Hepatocyte (in vitro differentiated cells): ENCODE data around the gene FIZ1. TPM values are rescaled to one million over a fixed set of nuclear protein-coding genes. Genes with fewer than 3 reads are reported as not detected.

Experiments
- DNase-seq: peaks from one replicate; pipeline ENCODE4 v3.0.0-alpha.2; 2016; ENCODE audit warnings: low spot score
- H2AFZ ChIP-seq: fragments of 200-600 bp; sonication (generic); 2 replicates; pipeline ENCODE4 v1.6.0; 2016; ENCODE audit warnings: antibody characterized with exemption, mild to moderate bottlenecking
- H3K27ac ChIP-seq: fragments of 200-600 bp; sonication (generic); 2 replicates; pipeline ENCODE4 v1.5.1; 2016; ENCODE audit warnings: mild to moderate bottlenecking
- H3K27me3 ChIP-seq: fragments of 200-600 bp; sonication (generic); 2 replicates; pipeline ENCODE4 v1.6.1; 2016
- H3K36me3 ChIP-seq: fragments of 200-600 bp; sonication (generic); replicated peaks from 2 replicates; pipeline ENCODE4 v1.5.1; 2016; ENCODE audit warnings: low read depth; ENCODE audit not compliant: insufficient read depth
- H3K4me1 ChIP-seq: fragments of 200-600 bp; sonication (generic); 2 replicates; pipeline ENCODE4 v1.5.1; 2016; ENCODE audit warnings: mild to moderate bottlenecking, moderate library complexity; ENCODE audit not compliant: insufficient read depth
- H3K4me2 ChIP-seq: fragments of 200-600 bp; sonication (generic); 2 replicates; pipeline ENCODE4 v1.6.0; 2016
- H3K4me3 ChIP-seq: fragments of 200-600 bp; sonication (generic); 2 replicates; pipeline ENCODE4 v1.5.1; 2016; ENCODE audit warnings: mild to moderate bottlenecking
- H3K79me2 ChIP-seq: fragments of 200-600 bp; sonication (generic); 2 replicates; pipeline ENCODE4 v1.6.0; 2017; ENCODE audit warnings: mild to moderate bottlenecking
- H3K9me2 ChIP-seq: fragments of 200-600 bp; sonication (generic); replicated peaks from 2 replicates; pipeline ENCODE4 v1.6.0; 2017; ENCODE audit warnings: mild to moderate bottlenecking; ENCODE audit not compliant: insufficient read depth
- H3K9me3 ChIP-seq: fragments of 200-600 bp; sonication (generic); 2 replicates; pipeline ENCODE4 v1.5.1; 2016; ENCODE audit warnings: low read depth, mild to moderate bottlenecking
- H4K20me1 ChIP-seq: fragments of 200-600 bp; sonication (generic); 2 replicates; pipeline ENCODE4 v1.6.0; 2016; ENCODE audit warnings: mild to moderate bottlenecking; ENCODE audit not compliant: insufficient read depth, poor library complexity, severe bottlenecking
- CTCF ChIP-seq: fragments of 200-600 bp; sonication (generic); IDR thresholded peaks from 2 replicates; pipeline ENCODE4 v1.5.1; 2016; ENCODE audit warnings: antibody characterized with exemption, mild to moderate bottlenecking; ENCODE audit not compliant: poor library complexity
- EZH2 ChIP-seq: fragments of 200-600 bp; sonication (generic); IDR thresholded peaks from 2 replicates; pipeline ENCODE4 v1.6.1; 2016; ENCODE audit warnings: antibody characterized with exemption, mild to moderate bottlenecking, borderline replicate concordance
- EZH2phosphoT487 ChIP-seq: fragments of 200-600 bp; sonication (generic); IDR thresholded peaks from one replicate; pipeline ENCODE4 v1.6.1; 2018; ENCODE audit warnings: antibody characterized with exemption, mild to moderate bottlenecking, low read depth, moderate library complexity; ENCODE audit not compliant: unreplicated experiment, severe bottlenecking
- WGBS: methylation state at CpG from one replicate; pipeline ENCODE4 v1.1.6; 2016; ENCODE audit warnings: low lambda C conversion rate; ENCODE audit errors: missing lambda C conversion rate; 5-methylcytosine and 5-hydroxymethylcytosine counted together
- polyA plus RNA-seq: library from polyadenylated mRNA; unstranded; fragments of >200 nt; fragmentation: Nextera tagmentation; extraction: Ambion mirVana; gene quantifications from 2 replicates; pipeline ENCODE4 v1.2.1, GENCODE V29; 2016
- total RNA-seq: library from RNA; depleted of rRNA; stranded (reverse); fragments of >200 nt; gene quantifications from 2 replicates; pipeline ENCODE4 v1.2.3, GENCODE V29; 2014

The FIZ1 gene
- total and polyA plus RNA-seq, 2 experiments from 2014 or later = 3.8 to 16.4 TPM

- Histone ChIP-seq H3K9me3 (no peaks in the 10 kb centered on the region), H4K20me1 (no peaks in the 10 kb centered on the region), H2AFZ (no peak overlapping the region), H3K4me3 (no peak overlapping the region), H3K36me3 (no peaks in the 10 kb centered on the region), H3K9me2 (no peaks in the 10 kb centered on the region), H3K4me2 (no peak overlapping the region), H3K27me3 (no peaks in the 10 kb centered on the region), H3K4me1 (peaks cover 7% of the 10 kb centered on the region), H3K27ac (no peak overlapping the region), H3K79me2 (no peaks in the 10 kb centered on the region)
- WGBS = 60% methylated on average over 7 of the region's 7 CpGs
- TF ChIP-seq EZH2phosphoT487 = no peak
- no peak for TF ChIP-seq EZH2
- no peak for TF ChIP-seq CTCF
- DNase-seq = no peak
These were observed 9.2 kb downstream of the FIZ1 start for GRCh38 chr19:55590109-55590508.

DNA sequence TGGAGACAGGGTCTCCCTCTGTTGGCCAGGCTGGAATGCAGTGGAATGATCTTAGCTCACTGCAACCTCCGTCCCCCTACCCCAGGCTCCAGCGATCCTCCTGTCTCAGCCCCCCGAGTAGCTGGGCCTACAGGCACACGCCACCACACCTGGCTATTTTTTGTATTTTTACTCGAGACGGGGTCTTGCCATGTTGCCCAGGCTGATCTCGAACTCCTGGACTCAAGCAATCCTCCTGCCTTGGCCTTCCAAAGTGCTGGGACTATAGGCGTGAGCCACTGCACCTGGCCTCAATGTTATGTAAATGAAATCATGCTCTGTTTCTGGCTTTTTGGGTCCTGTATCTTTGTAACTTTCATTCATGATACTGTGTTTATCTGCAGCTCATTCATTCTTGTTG is 10.6 kb downstream of the FIZ1 start:
- no peaks in the 10 kb centered on the region for H3K36me3 ChIP-seq
- H3K27me3 ChIP-seq = no peaks in the 10 kb centered on the region
- H3K4me3 ChIP-seq = no peak overlapping the region
- no peaks in the 10 kb centered on the region for H3K9me2 ChIP-seq
- H3K4me1 ChIP-seq = peaks cover 7% of the 10 kb centered on the region
- TF ChIP-seq EZH2 (no peak), EZH2phosphoT487 (no peak), CTCF (no peak)
- no peak overlapping the region for H3K4me2 ChIP-seq
- no peaks in the 10 kb centered on the region for H3K9me3 ChIP-seq
- H2AFZ ChIP-seq = no peak overlapping the region
- H4K20me1 ChIP-seq = no peaks in the 10 kb centered on the region
- no peaks in the 10 kb centered on the region for H3K79me2 ChIP-seq
- WGBS = 95% methylated on average over 8 of the region's 8 CpGs
- H3K27ac ChIP-seq = no peak overlapping the region
- no peak for DNase-seq

GRCh38 chr19:55586976-55587668 is 12.2 kb downstream of the FIZ1 start:
- TF ChIP-seq EZH2 = no peak
- no peak for TF ChIP-seq EZH2phosphoT487
- TF ChIP-seq CTCF = no peak

More at GRCh38 chr19:55586976-55587668, 12.2 kb downstream of the FIZ1 start:
- Histone ChIP-seq H3K4me1 (peaks cover 7% of the 10 kb centered on the region), H2AFZ (peak overlapping the region; percentile 2), H3K9me3 (no peaks in the 10 kb centered on the region), H4K20me1 (no peaks in the 10 kb centered on the region), H3K27ac (peak overlapping the region; percentile 85), H3K36me3 (no peaks in the 10 kb centered on the region), H3K9me2 (no peaks in the 10 kb centered on the region), H3K4me2 (peak overlapping the region; percentile 75), H3K27me3 (no peaks in the 10 kb centered on the region), H3K4me3 (no peak overlapping the region), H3K79me2 (no peaks in the 10 kb centered on the region)
- peak; percentile 98 for DNase-seq
- WGBS = under 1% methylated on average over 38 of the region's 40 CpGs
